IMR-90 (cell line): ENCODE results near the gene TCF12. TPM values are rescaled to one million over a fixed set of nuclear protein-coding genes. Genes with fewer than 3 reads are reported as not detected.

ENCODE experiments used
- ATAC-seq: fragments of 200-7000 bp; cut with Tn5 transposase; 2 replicates; pipeline ENCODE4 v1.9.1; 2020; ENCODE audit warnings: low read depth, mild to moderate bottlenecking, moderate library complexity
- BruUV-seq: library from RNA; stranded (reverse); fragments of 400-500 nt; replicated peaks from 2 replicates; lab custom pipeline; 2021; lab: Mats Ljungman, UMichigan
- CTCF ChIA-PET: fragments of 300-600 bp; formaldehyde crosslinking; extraction: SDS; loops from one replicate; lab custom pipeline; 2021; ENCODE audit warnings: antibody characterized with exemption; lab: Yijun Ruan, JAX
- POLR2A ChIA-PET: fragments of 300-600 bp; sonication (Branson Sonifier 250); formaldehyde crosslinking; loops from one replicate; lab custom pipeline; 2022; ENCODE audit warnings: antibody characterized with exemption; ENCODE audit not compliant: unreplicated experiment; lab: Charles Lee
- DNase-seq: peaks from one replicate; pipeline ENCODE4 v3.0.0; 2013
- H2AFZ ChIP-seq: replicated peaks from 2 replicates; pipeline ENCODE3; 2013; ENCODE audit warnings: low read length, mild to moderate bottlenecking; ENCODE audit not compliant: poor library complexity
- H2AK5ac ChIP-seq: 2 replicates; pipeline ENCODE4 v1.6.1; 2013; ENCODE audit warnings: low read depth, low read length, inconsistent platforms
- H2AK9ac ChIP-seq: replicated peaks from 2 replicates; pipeline ENCODE3; 2013; ENCODE audit warnings: mild to moderate bottlenecking, low read depth, low read length, moderate library complexity; ENCODE audit not compliant: poor library complexity
- H2BK120ac ChIP-seq: 2 replicates; pipeline ENCODE4 v1.6.1; 2013; ENCODE audit warnings: low read depth, low read length, inconsistent platforms
- H2BK15ac ChIP-seq: 3 replicates; pipeline ENCODE4 v1.6.1; 2013; ENCODE audit warnings: low read depth, low read length, inconsistent platforms
- H2BK20ac ChIP-seq: 2 replicates; pipeline ENCODE4 v1.6.1; 2013; ENCODE audit warnings: low read depth, mild to moderate bottlenecking, inconsistent platforms, low read length, moderate library complexity
- H2BK5ac ChIP-seq: 2 replicates; pipeline ENCODE4 v1.6.1; 2013; ENCODE audit warnings: mild to moderate bottlenecking, low read depth, low read length, inconsistent platforms; ENCODE audit not compliant: poor library complexity, severe bottlenecking
- H3K14ac ChIP-seq: replicated peaks from 2 replicates; pipeline ENCODE4 v1.6.1; 2013; ENCODE audit warnings: low read depth, low read length, inconsistent platforms
- H3K18ac ChIP-seq: 2 replicates; pipeline ENCODE4 v1.6.1; 2013; ENCODE audit warnings: low read depth, low read length, control low read depth
- H3K23ac ChIP-seq: 2 replicates; pipeline ENCODE4 v1.6.1; 2013; ENCODE audit warnings: low read depth, low read length, inconsistent platforms
- H3K27ac ChIP-seq: 2 replicates; pipeline ENCODE4 v1.5.1; 2013; ENCODE audit warnings: mild to moderate bottlenecking, control low read depth, low read length; ENCODE audit not compliant: insufficient read depth
- H3K27me3 ChIP-seq: 2 replicates; pipeline ENCODE4 v1.6.1; 2013; ENCODE audit warnings: low read length; ENCODE audit not compliant: control insufficient read depth, insufficient read depth
- H3K36me3 ChIP-seq: 2 replicates; pipeline ENCODE4 v1.6.1; 2013; ENCODE audit warnings: low read length, mixed read lengths; ENCODE audit not compliant: control insufficient read depth, insufficient read depth
- H3K4ac ChIP-seq: 2 replicates; pipeline ENCODE4 v1.6.1; 2013; ENCODE audit warnings: low read depth, low read length, inconsistent platforms
- H3K4me1 ChIP-seq: 2 replicates; pipeline ENCODE4 v1.6.1; 2013; ENCODE audit warnings: low read length, mixed read lengths; ENCODE audit not compliant: control insufficient read depth, insufficient read depth
- H3K4me2 ChIP-seq: 2 replicates; pipeline ENCODE4 v1.6.1; 2013; ENCODE audit warnings: low read depth, mild to moderate bottlenecking, control low read depth, low read length, moderate library complexity
- H3K4me3 ChIP-seq: 2 replicates; pipeline ENCODE4 v1.5.1; 2013; ENCODE audit warnings: low read depth, mild to moderate bottlenecking, control low read depth, low read length, moderate library complexity; ENCODE audit not compliant: insufficient read depth
- H3K56ac ChIP-seq: 2 replicates; pipeline ENCODE4 v1.6.1; 2013; ENCODE audit warnings: low read length, inconsistent platforms; ENCODE audit not compliant: insufficient read depth; ENCODE audit errors: extremely low read depth
- H3K79me1 ChIP-seq, 2 experiments: 2 replicates each; pipeline ENCODE4 v1.6.1; 2013; ENCODE audit warnings: low read length in 2 of 2, inconsistent platforms in 1 of 2, low read depth in 1 of 2
- H3K9ac ChIP-seq: 2 replicates; pipeline ENCODE4 v1.6.1; 2013; ENCODE audit warnings: low read depth, low read length, control low read depth
- H3K9me1 ChIP-seq: 2 replicates; pipeline ENCODE4 v1.6.1; 2013; ENCODE audit warnings: low read length, inconsistent platforms; ENCODE audit not compliant: insufficient read depth
- H3K9me3 ChIP-seq: 2 replicates; pipeline ENCODE4 v1.6.1; 2013; ENCODE audit warnings: low read length; ENCODE audit not compliant: control insufficient read depth, insufficient read depth
- H4K20me1 ChIP-seq: 2 replicates; pipeline ENCODE4 v1.6.1; 2013; ENCODE audit warnings: low read length, inconsistent platforms; ENCODE audit not compliant: insufficient read depth
- H4K5ac ChIP-seq: 2 replicates; pipeline ENCODE4 v1.6.1; 2013; ENCODE audit warnings: mild to moderate bottlenecking, low read depth, low read length, control low read depth
- H4K8ac ChIP-seq, 2 experiments: 2 replicates each; pipeline ENCODE4 v1.6.1; 2013; ENCODE audit warnings: low read depth in 2 of 2, low read length in 2 of 2, control low read depth in 1 of 2, inconsistent platforms in 1 of 2
- H4K91ac ChIP-seq: 2 replicates; pipeline ENCODE4 v1.6.1; 2013; ENCODE audit warnings: low read depth, low read length, inconsistent platforms; ENCODE audit not compliant: insufficient read depth
- BHLHE40 ChIP-seq: fragments of 150-350 bp; IDR thresholded peaks from 2 replicates; pipeline ENCODE4 v1.6.1; 2016; ENCODE audit warnings: mild to moderate bottlenecking, low read depth, low read length
- CEBPB ChIP-seq: IDR thresholded peaks from 2 replicates; pipeline ENCODE4 v1.6.1; 2012; ENCODE audit warnings: low read depth, low read length, improper control_type of control experiment
- CHD1 ChIP-seq: IDR thresholded peaks from 2 replicates; pipeline ENCODE4 v1.6.1; 2012; ENCODE audit warnings: low read depth, low read length, improper control_type of control experiment
- CTCF ChIP-seq: conservative IDR thresholded peaks from 2 replicates; pipeline ENCODE4 v1.5.1; 2012; ENCODE audit warnings: mild to moderate bottlenecking, low read depth, low read length, improper control_type of control experiment
- ELK1 ChIP-seq: fragments of 150-350 bp; IDR thresholded peaks from 2 replicates; pipeline ENCODE4 v1.6.1; 2016; ENCODE audit warnings: low read depth, mild to moderate bottlenecking, low read length, moderate library complexity, borderline replicate concordance
- FOS ChIP-seq: fragments of 150-350 bp; IDR thresholded peaks from 2 replicates; pipeline ENCODE4 v1.6.1; 2016; ENCODE audit warnings: low read depth, low read length
- MAFK ChIP-seq: IDR thresholded peaks from 2 replicates; pipeline ENCODE4 v1.6.1; 2012; ENCODE audit warnings: low read depth, low read length, improper control_type of control experiment
- MAZ ChIP-seq: IDR thresholded peaks from 2 replicates; pipeline ENCODE4 v1.6.1; 2012; ENCODE audit warnings: low read depth, mild to moderate bottlenecking, low read length, improper control_type of control experiment, moderate library complexity, borderline replicate concordance
- MXI1 ChIP-seq: IDR thresholded peaks from 2 replicates; pipeline ENCODE4 v1.6.1; 2012; ENCODE audit warnings: low read depth, mild to moderate bottlenecking, low read length, moderate library complexity, borderline replicate concordance
- NFE2L2 ChIP-seq: fragments of 150-350 bp; IDR thresholded peaks from 2 replicates; pipeline ENCODE4 v1.6.1; 2016; ENCODE audit warnings: low read depth, mild to moderate bottlenecking, low read length
- POLR2A ChIP-seq: IDR thresholded peaks from 2 replicates; pipeline ENCODE4 v1.6.1; 2012; ENCODE audit warnings: mild to moderate bottlenecking, low read depth, low read length
- RAD21 ChIP-seq: IDR thresholded peaks from 2 replicates; pipeline ENCODE4 v1.6.1; 2012; ENCODE audit warnings: low read length, improper control_type of control experiment
- RCOR1 ChIP-seq: IDR thresholded peaks from 2 replicates; pipeline ENCODE4 v1.6.1; 2012; ENCODE audit warnings: mild to moderate bottlenecking, low read length, improper control_type of control experiment; ENCODE audit not compliant: insufficient replicate concordance
- RFX5 ChIP-seq: IDR thresholded peaks from 2 replicates; pipeline ENCODE4 v1.8.0; 2012; ENCODE audit warnings: low read depth, mild to moderate bottlenecking, low read length, moderate library complexity
- SMC3 ChIP-seq: fragments of 150-350 bp; IDR thresholded peaks from 2 replicates; pipeline ENCODE4 v1.6.1; 2016; ENCODE audit warnings: low read depth, mild to moderate bottlenecking, antibody characterized with exemption, low read length, moderate library complexity
- USF2 ChIP-seq: fragments of 150-350 bp; IDR thresholded peaks from 2 replicates; pipeline ENCODE4 v1.6.1; 2017; ENCODE audit warnings: mild to moderate bottlenecking, antibody characterized with exemption, low read length, low read depth
- WGBS, 2 experiments: methylation state at CpG; one replicate each; pipeline versions ENCODE4 v1.1.5 to v1.1.7; 2013; ENCODE audit warnings: missing lambda C conversion rate in 2 of 2; ENCODE audit not compliant: insufficient read length in 1 of 2; ENCODE audit errors: extremely low coverage in 2 of 2; 5-methylcytosine and 5-hydroxymethylcytosine counted together
- dilution Hi-C: fragments of 300-500 bp; cut with HindIII; formaldehyde crosslinking; loops from one replicate; pipeline ENCODE4 v1.14.3; 2018; ENCODE audit warnings: low sequenced_read_pairs; ENCODE audit not compliant: unreplicated experiment
- in situ Hi-C: fragments of 300-500 bp; cut with MboI; formaldehyde crosslinking; loops from 3 replicates; pipeline ENCODE4 v1.14.3; 2019; ENCODE audit warnings: low sequenced_read_pairs, inconsistent platforms, mixed read lengths
- intact Hi-C: fragments of 100-400 bp; cut with micrococcal nuclease; formaldehyde crosslinking; loops from 2 replicates; pipeline ENCODE4 v1.10.0; 2022
- polyA plus RNA-seq, 3 experiments: library from polyadenylated mRNA; depleted of rRNA; stranded (reverse); fragments of >200 nt; gene quantifications; 2 replicates each; pipeline ENCODE4 v1.2.3, GENCODE V29; 2012; ENCODE audit warnings: low replicate concordance in 1 of 3
- total RNA-seq: library from RNA; depleted of rRNA; stranded (reverse); fragments of >200 nt; gene quantifications from 2 replicates; pipeline ENCODE4 v1.2.3, GENCODE V29; 2012

The TCF12 gene
- total and polyA plus RNA-seq, 2 of the 4 experiments (the other 2 are of a cell fraction), result 79.4 to 160 TPM

GRCh38 chr15:57152133-57152532 is 233.7 kb downstream of the TCF12 start:
- H2BK5ac ChIP-seq, result peak overlapping the region; percentile 42
- CTCF ChIA-PET, result interaction anchor here (0.6 to 0.8 kb wide), 2 partner anchors 69 to 93 kb away, joined by 3 to 7 read pairs; no protein-coding TSS in a partner anchor
- H2AK9ac ChIP-seq, result no peak overlapping the region
- dilution Hi-C loops (no loop called here), in situ Hi-C loops (loop anchor here (10.0 kb wide), 1 partner anchor 153 kb away; no protein-coding TSS in a partner anchor), intact Hi-C loops (loop anchor here (5.0 kb wide), 1 partner anchor 175 kb away; no protein-coding TSS in a partner anchor)
- no TSS peak for BruUV-seq
- peaks cover 27% of the 10 kb centered on the region for H3K4me1 ChIP-seq
- H2BK20ac ChIP-seq, result no peak overlapping the region
- DNase-seq, result no peak
- H4K5ac ChIP-seq, result no peak overlapping the region
- H3K27me3 ChIP-seq, result no peaks in the 10 kb centered on the region
- peaks cover 3% of the 10 kb centered on the region; the same call in 1 of the 2 replicates for H3K36me3 ChIP-seq
- no peaks in the 10 kb centered on the region for H4K20me1 ChIP-seq
- peak overlapping the region; percentile 69; the same call in 1 of the 2 replicates for H3K4ac ChIP-seq
- H2AFZ ChIP-seq, result no peak overlapping the region
- peak overlapping the region; percentile 31; the same call in 1 of the 2 replicates for H4K91ac ChIP-seq
- H2AK5ac ChIP-seq, result 0 out of 2 replicates have a peak overlapping the region, but pooled peaks have one; percentile 15
- H3K56ac ChIP-seq, result no peak overlapping the region
- no peak overlapping the region for H3K18ac ChIP-seq
- H4K8ac ChIP-seq, result no peak overlapping the region
- WGBS, 2 experiments, result no CpG with 5 or more reads among the region's 1 CpG
- no peak overlapping the region for H3K9ac ChIP-seq
- ATAC-seq, result no peak
- H3K4me2 ChIP-seq, result no peak overlapping the region
- no peak overlapping the region; the same call in 2 of the 3 replicates for H2BK15ac ChIP-seq
- H3K14ac ChIP-seq, result no peak overlapping the region
- H3K79me1 ChIP-seq, result peaks cover 34 to 50% of the 10 kb centered on the region in 2 experiments
- POLR2A ChIA-PET, result no interaction called here
- H3K4me3 ChIP-seq, result no peak overlapping the region
- H3K23ac ChIP-seq, result no peak overlapping the region
- peaks cover 9% of the 10 kb centered on the region for H3K9me3 ChIP-seq
- H3K27ac ChIP-seq, result no peak overlapping the region; the same call in 1 of the 2 replicates
- peaks cover 13% of the 10 kb centered on the region for H3K9me1 ChIP-seq
- H2BK120ac ChIP-seq, result no peak overlapping the region
- TF ChIP-seq CEBPB (no peak), CHD1 (no peak), ELK1 (no peak), RFX5 (no peak), RCOR1 (no peak), CTCF (no peak), FOS (no peak), MAZ (no peak), MAFK (no peak), NFE2L2 (no peak), BHLHE40 (no peak), RAD21 (no peak), MXI1 (no peak), SMC3 (no peak), POLR2A (no peak), USF2 (no peak)
